ENCODE data around the gene SMPD1. TPM values are rescaled to one million over a fixed set of nuclear protein-coding genes. Genes with fewer than 3 reads are reported as not detected.
A peak's percentile ranks its signal among the peaks of the same experiment; 100 is the strongest.

The SMPD1 gene
- total and polyA plus RNA-seq, 9 of the 15 experiments (the other 6 are each of a cell fraction or from before 2014, with no cell fraction given), result 0.90 to 9.9 (median 5.2) TPM

DNA sequence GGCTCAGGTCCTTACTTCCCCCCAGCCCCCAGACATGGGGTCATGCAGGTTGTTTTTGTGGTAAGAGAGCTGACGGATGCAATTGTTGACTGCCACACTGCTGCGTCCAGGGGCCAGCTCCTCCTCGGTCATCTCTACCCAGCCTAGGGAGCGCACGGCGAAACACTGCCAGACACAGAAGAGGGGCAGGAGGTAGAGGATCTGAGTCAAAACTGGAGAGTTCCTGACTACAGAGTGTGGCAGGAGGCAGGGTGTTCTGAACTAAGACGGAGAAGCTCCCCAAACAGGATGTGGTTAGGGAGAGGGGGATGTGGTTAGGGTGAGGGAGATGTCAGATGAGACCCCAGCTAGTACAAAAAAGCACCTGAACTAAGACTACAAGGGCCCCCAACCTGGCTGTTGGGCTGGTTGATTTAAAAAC, 12.3 kb downstream of the SMPD1 start:
- FAIRE-seq (no peak), ATAC-seq (peak; percentile 13; the same call in 1 of the 3 replicates)
- intact Hi-C loops (cut with micrococcal nuclease), result no loop called here

GRCh38 chr11:6403539-6403938, 13.3 kb downstream of the SMPD1 start:
- 10% methylated on average over 8 of the region's 8 CpGs for WGBS (ENCODE audit: insufficient coverage, low coverage, missing lambda C conversion rate)
- CTCF ChIA-PET (ENCODE audit: low intra/inter-chr PET ratio), result no interaction called here
- Histone ChIP-seq H3K4me3 (no peak overlapping the region), H3K36me3 (ENCODE audit: control insufficient read depth, insufficient read depth, low read length) (no peaks in the 10 kb centered on the region), H4K20me1 (replicated peaks; ENCODE audit: control insufficient read depth, insufficient read depth, low read length) (0 out of 2 replicates have a peak, but pooled peaks cover 3% of the 10 kb centered on the region), H3K27ac (ENCODE audit: extremely low read depth, low read depth, low read length) (no peak overlapping the region), H3K27me3 (ENCODE audit: control insufficient read depth in 2 of 2, insufficient read depth in 2 of 2, low read length in 2 of 2) (peaks cover 25 to 64% of the 10 kb centered on the region in 2 experiments; a peak in 4 of 5 replicates), H3K4me1 (replicated peaks in 1 of 2; ENCODE audit: control insufficient read depth in 2 of 2, insufficient read depth in 2 of 2, low read length in 2 of 2) (peaks cover 0 to 7% of the 10 kb centered on the region in 2 experiments; a peak in 3 of 5 replicates), H3K9me3 (replicated peaks; ENCODE audit: control insufficient read depth, insufficient read depth, low read depth, low read length) (no peaks in the 10 kb centered on the region), H3K9ac (ENCODE audit: insufficient read depth in 1 of 2, low read depth in 2 of 2, low read length in 2 of 2) (no peak overlapping the region), H3K79me2 (ENCODE audit: control insufficient read depth, insufficient read depth, low read length) (no peaks in the 10 kb centered on the region), H3K9me1 (ENCODE audit: control insufficient read depth, insufficient read depth, low read length) (no peaks in the 10 kb centered on the region), H2AFZ (ENCODE audit: low read depth, low read length) (no peak overlapping the region), H3K4me2 (ENCODE audit: insufficient read depth, low read length) (no peak overlapping the region)
- intact Hi-C loops (cut with micrococcal nuclease) (no loop called here), in situ Hi-C loops (cut with MboI) (no loop called here)
- ATAC-seq, result no peak
- POLR2A ChIA-PET, result interaction anchor here (0.5 to 1.5 kb wide), 4 partner anchors 8 to 57 kb away, joined by 3 to 5 read pairs (median 3); partner anchors contain the start of gene APBB1
- FAIRE-seq, result no peak
- DNase-seq (ENCODE audit: extremely low read depth in 1 of 4, low spot score in 3 of 4), result no peak
- no TSS peak for BruUV-seq (replicated peaks)
- TF ChIP-seq ZNF408 (CRISPR knock-in tag; IDR thresholded peaks at IDR 0.05; ENCODE audit: low read depth), result no peak
- TF ChIP-seq ZNF253 (CRISPR knock-in tag; conservative IDR thresholded peaks at IDR 0.05), result no peak
- no peak for TF ChIP-seq NRF1 (conservative IDR thresholded peaks at IDR 0.05 in 1 of 2, IDR thresholded peaks at IDR 0.05 in 1 of 2)
- no peak for TF ChIP-seq RBM22 (IDR thresholded peaks at IDR 0.05; ENCODE audit: low read depth, low read length, poor library complexity, severe bottlenecking)
- TF ChIP-seq, protein P1, sequence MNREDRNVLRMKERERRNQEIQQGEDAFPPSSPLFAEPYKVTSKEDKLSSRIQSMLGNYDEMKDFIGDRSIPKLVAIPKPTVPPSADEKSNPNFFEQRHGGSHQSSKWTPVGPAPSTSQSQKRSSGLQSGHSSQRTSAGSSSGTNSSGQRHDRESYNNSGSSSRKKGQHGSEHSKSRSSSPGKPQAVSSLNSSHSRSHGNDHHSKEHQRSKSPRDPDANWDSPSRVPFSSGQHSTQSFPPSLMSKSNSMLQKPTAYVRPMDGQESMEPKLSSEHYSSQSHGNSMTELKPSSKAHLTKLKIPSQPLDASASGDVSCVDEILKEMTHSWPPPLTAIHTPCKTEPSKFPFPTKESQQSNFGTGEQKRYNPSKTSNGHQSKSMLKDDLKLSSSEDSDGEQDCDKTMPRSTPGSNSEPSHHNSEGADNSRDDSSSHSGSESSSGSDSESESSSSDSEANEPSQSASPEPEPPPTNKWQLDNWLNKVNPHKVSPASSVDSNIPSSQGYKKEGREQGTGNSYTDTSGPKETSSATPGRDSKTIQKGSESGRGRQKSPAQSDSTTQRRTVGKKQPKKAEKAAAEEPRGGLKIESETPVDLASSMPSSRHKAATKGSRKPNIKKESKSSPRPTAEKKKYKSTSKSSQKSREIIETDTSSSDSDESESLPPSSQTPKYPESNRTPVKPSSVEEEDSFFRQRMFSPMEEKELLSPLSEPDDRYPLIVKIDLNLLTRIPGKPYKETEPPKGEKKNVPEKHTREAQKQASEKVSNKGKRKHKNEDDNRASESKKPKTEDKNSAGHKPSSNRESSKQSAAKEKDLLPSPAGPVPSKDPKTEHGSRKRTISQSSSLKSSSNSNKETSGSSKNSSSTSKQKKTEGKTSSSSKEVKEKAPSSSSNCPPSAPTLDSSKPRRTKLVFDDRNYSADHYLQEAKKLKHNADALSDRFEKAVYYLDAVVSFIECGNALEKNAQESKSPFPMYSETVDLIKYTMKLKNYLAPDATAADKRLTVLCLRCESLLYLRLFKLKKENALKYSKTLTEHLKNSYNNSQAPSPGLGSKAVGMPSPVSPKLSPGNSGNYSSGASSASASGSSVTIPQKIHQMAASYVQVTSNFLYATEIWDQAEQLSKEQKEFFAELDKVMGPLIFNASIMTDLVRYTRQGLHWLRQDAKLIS (CRISPR knock-in tag; IDR thresholded peaks at IDR 0.05), result no peak
- no peak for TF ChIP-seq MAFK (IDR thresholded peaks at IDR 0.05; ENCODE audit: low read length)
- TF ChIP-seq FOXA3 (CRISPR knock-in tag; conservative IDR thresholded peaks at IDR 0.05 in 1 of 2, IDR thresholded peaks at IDR 0.05 in 1 of 2), result no peak
- no peak for TF ChIP-seq CHD2 (IDR thresholded peaks at IDR 0.05; ENCODE audit: low read depth, low read length)

More for the DNA sequence above, 12.3 kb downstream of the SMPD1 start:
- H3K9ac ChIP-seq (ENCODE audit: insufficient read depth in 1 of 2, low read depth in 2 of 2, low read length in 2 of 2), result no peak overlapping the region
- H2AFZ ChIP-seq (ENCODE audit: low read depth, low read length), result no peak overlapping the region
- H3K9me3 ChIP-seq (replicated peaks; ENCODE audit: control insufficient read depth, insufficient read depth, low read depth, low read length), result no peaks in the 10 kb centered on the region
- H3K4me1 ChIP-seq (replicated peaks in 1 of 2; ENCODE audit: control insufficient read depth in 2 of 2, insufficient read depth in 2 of 2, low read length in 2 of 2), result peaks cover 0 to 7% of the 10 kb centered on the region in 2 experiments; a peak in 3 of 5 replicates
- H3K27me3 ChIP-seq (ENCODE audit: control insufficient read depth in 2 of 2, insufficient read depth in 2 of 2, low read length in 2 of 2), result peaks cover 25 to 64% of the 10 kb centered on the region in 2 experiments; a peak in 4 of 5 replicates
- ChIA-PET CTCF (ENCODE audit: low intra/inter-chr PET ratio) (no interaction called here), POLR2A (interaction anchor here (0.7 to 1.5 kb wide), 4 partner anchors 13 to 71 kb away, joined by 3 to 5 read pairs (median 4); partner anchors contain the start of genes APBB1 and SMPD1)
- no peak for DNase-seq (ENCODE audit: extremely low read depth in 1 of 4, low spot score in 3 of 4)
- no peak overlapping the region for H3K27ac ChIP-seq (ENCODE audit: extremely low read depth, low read depth, low read length)
- 0 out of 2 replicates have a peak, but pooled peaks cover 3% of the 10 kb centered on the region for H4K20me1 ChIP-seq (replicated peaks; ENCODE audit: control insufficient read depth, insufficient read depth, low read length)
- TF ChIP-seq GABPA (tag; conservative IDR thresholded peaks at IDR 0.05; ENCODE audit: low read depth) (peak; percentile 76), POLR2A (conservative IDR thresholded peaks at IDR 0.05) (no peak), ETV1 (tag; conservative IDR thresholded peaks at IDR 0.05; ENCODE audit: low read depth) (0 out of 2 replicates have a peak, but pooled peaks have one; percentile 13)
- no peaks in the 10 kb centered on the region for H3K79me2 ChIP-seq (ENCODE audit: control insufficient read depth, insufficient read depth, low read length)
- no peak overlapping the region for H3K4me3 ChIP-seq
- in situ Hi-C loops (cut with MboI), result no loop called here
- H3K36me3 ChIP-seq (ENCODE audit: control insufficient read depth, insufficient read depth, low read length), result no peaks in the 10 kb centered on the region
- H3K9me1 ChIP-seq (ENCODE audit: control insufficient read depth, insufficient read depth, low read length), result no peaks in the 10 kb centered on the region
- no peak overlapping the region for H3K4me2 ChIP-seq (ENCODE audit: insufficient read depth, low read length)
- BruUV-seq (replicated peaks), result no TSS peak
- 8% methylated on average over 7 of the region's 7 CpGs for WGBS (ENCODE audit: insufficient coverage, low coverage, missing lambda C conversion rate)

Data from K562 (cell line).